ENCODE results near the gene RCE1. TPM values are rescaled to one million over a fixed set of nuclear protein-coding genes. Genes with fewer than 3 reads are reported as not detected.
A peak's percentile ranks its signal among the peaks of the same experiment; 100 is the strongest.

Gene RCE1
- total RNA-seq, 2 experiments from 2014 or later: 60.1 to 63.0 TPM

GRCh38 chr11:66874232-66874631, 31.0 kb downstream of the RCE1 start:
- ChIA-PET POLR2A (no interaction called here), CTCF (no interaction called here)
- Mint-ChIP-seq H3K27me3 (no peaks in the 10 kb centered on the region), H3K4me3 (no peak overlapping the region), H3K27ac (no peak overlapping the region), H3K9me3 (no peaks in the 10 kb centered on the region), H3K36me3 (ENCODE audit: low read depth) (no peaks in the 10 kb centered on the region), H3K4me1 (ENCODE audit: low read depth) (no peaks in the 10 kb centered on the region)
- H3K4me3 ChIP-seq (ENCODE audit: low read length): no peak overlapping the region
- ATAC-seq (ENCODE audit: poor library complexity) (no peak), DNase-seq (no peak)
- TF ChIP-seq CTCF (IDR thresholded peaks at IDR 0.05): no peak
- no peaks in the 10 kb centered on the region for H3K4me1 ChIP-seq (ENCODE audit: insufficient read depth, low read length)
- H3K27me3 ChIP-seq (ENCODE audit: control insufficient read depth in 1 of 2, insufficient read depth in 2 of 2, low read length in 2 of 2): no peaks in the 10 kb centered on the region
- H3K36me3 ChIP-seq (ENCODE audit: insufficient read depth, low read length): no peaks in the 10 kb centered on the region
- intact Hi-C loops (cut with DNase I, micrococcal nuclease): no loop called here
- H3K9me3 ChIP-seq (ENCODE audit: control insufficient read depth in 1 of 2, insufficient read depth in 1 of 2, low read length in 2 of 2): no peaks in the 10 kb centered on the region
- no peak overlapping the region for H3K27ac ChIP-seq (ENCODE audit: low read depth in 1 of 2, low read length in 2 of 2)

GRCh38 chr11:66875378-66875777, 32.1 kb downstream of the RCE1 start:
- Histone ChIP-seq H3K27ac (ENCODE audit: low read depth in 1 of 2, low read length in 2 of 2) (no peak overlapping the region), H3K4me3 (ENCODE audit: low read length) (no peak overlapping the region), H3K4me1 (ENCODE audit: insufficient read depth, low read length) (peaks cover 4% of the 10 kb centered on the region), H3K27me3 (ENCODE audit: control insufficient read depth in 1 of 2, insufficient read depth in 2 of 2, low read length in 2 of 2) (no peaks in the 10 kb centered on the region), H3K9me3 (ENCODE audit: control insufficient read depth in 1 of 2, insufficient read depth in 1 of 2, low read length in 2 of 2) (no peaks in the 10 kb centered on the region), H3K36me3 (ENCODE audit: insufficient read depth, low read length) (no peaks in the 10 kb centered on the region)
- DNase-seq: no peak
- peaks cover 4% of the 10 kb centered on the region for H3K4me1 Mint-ChIP-seq (ENCODE audit: low read depth)
- H3K27ac Mint-ChIP-seq: no peak overlapping the region
- H3K36me3 Mint-ChIP-seq (ENCODE audit: low read depth): no peaks in the 10 kb centered on the region
- intact Hi-C loops (cut with DNase I, micrococcal nuclease): no loop called here
- no peak for ATAC-seq (ENCODE audit: poor library complexity)
- H3K9me3 Mint-ChIP-seq: no peaks in the 10 kb centered on the region
- TF ChIP-seq CTCF (IDR thresholded peaks at IDR 0.05): no peak
- ChIA-PET CTCF (no interaction called here), POLR2A (no interaction called here)
- no peak overlapping the region for H3K4me3 Mint-ChIP-seq
- no peaks in the 10 kb centered on the region for H3K27me3 Mint-ChIP-seq

GRCh38 chr11:66877588-66878385, 34.5 kb downstream of the RCE1 start:
- H3K9me3 ChIP-seq (ENCODE audit: control insufficient read depth in 1 of 2, insufficient read depth in 1 of 2, low read length in 2 of 2): no peaks in the 10 kb centered on the region
- POLR2A ChIA-PET: no interaction called here
- Mint-ChIP-seq H3K9me3 (no peaks in the 10 kb centered on the region), H3K27me3 (no peaks in the 10 kb centered on the region), H3K36me3 (ENCODE audit: low read depth) (no peaks in the 10 kb centered on the region), H3K4me3 (no peak overlapping the region), H3K4me1 (ENCODE audit: low read depth) (peaks cover 14% of the 10 kb centered on the region), H3K27ac (peak overlapping the region; percentile 33)
- intact Hi-C loops (cut with DNase I, micrococcal nuclease): no loop called here
- no peak for TF ChIP-seq CTCF (IDR thresholded peaks at IDR 0.05)
- peaks cover 13% of the 10 kb centered on the region for H3K4me1 ChIP-seq (ENCODE audit: insufficient read depth, low read length)
- no peaks in the 10 kb centered on the region for H3K36me3 ChIP-seq (ENCODE audit: insufficient read depth, low read length)
- no peak overlapping the region for H3K27ac ChIP-seq (ENCODE audit: low read depth in 1 of 2, low read length in 2 of 2)
- CTCF ChIA-PET: no interaction called here
- no peaks in the 10 kb centered on the region for H3K27me3 ChIP-seq (ENCODE audit: control insufficient read depth in 1 of 2, insufficient read depth in 2 of 2, low read length in 2 of 2)
- H3K4me3 ChIP-seq (ENCODE audit: low read length): no peak overlapping the region
- ATAC-seq (ENCODE audit: poor library complexity) (no peak), DNase-seq (no peak)

Measured in CD4-positive, alpha-beta T cell (primary cell).